ENCODE measurements around the gene CLTB.

The CLTB gene

DNA sequence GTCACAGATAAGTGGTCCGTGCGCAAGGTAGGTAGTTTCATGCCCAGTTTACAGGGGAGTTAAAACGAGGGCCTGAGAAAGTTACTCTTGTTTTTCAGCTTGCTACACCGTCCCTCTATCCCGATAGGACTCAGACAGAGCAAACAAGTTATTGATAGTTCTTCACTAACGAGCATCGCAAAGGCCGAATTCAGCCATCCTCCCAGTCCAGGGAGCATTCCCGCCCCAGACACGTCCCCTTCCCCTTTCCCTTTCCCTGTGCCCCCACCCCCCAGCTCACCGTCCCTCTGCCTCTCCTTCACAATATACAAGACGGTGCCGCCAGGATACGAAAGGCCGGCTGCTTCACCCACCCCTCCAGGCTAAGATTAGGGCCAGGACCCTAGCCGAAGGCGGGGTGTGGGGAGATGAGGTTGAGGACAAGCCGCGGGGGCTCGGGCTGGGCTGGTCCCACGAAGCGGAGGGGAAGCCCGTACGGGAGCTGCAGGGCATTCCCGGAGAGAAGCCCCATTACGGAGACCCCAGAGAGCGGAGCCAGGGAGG is 55.4 kb downstream of the CLTB start:
- no peak for DNase-seq (ENCODE audit: low read depth)
- peak overlapping the region; percentile 92 for H3K4me3 ChIP-seq (ENCODE audit: low read depth, low read length)
- TF ChIP-seq, protein P1, sequence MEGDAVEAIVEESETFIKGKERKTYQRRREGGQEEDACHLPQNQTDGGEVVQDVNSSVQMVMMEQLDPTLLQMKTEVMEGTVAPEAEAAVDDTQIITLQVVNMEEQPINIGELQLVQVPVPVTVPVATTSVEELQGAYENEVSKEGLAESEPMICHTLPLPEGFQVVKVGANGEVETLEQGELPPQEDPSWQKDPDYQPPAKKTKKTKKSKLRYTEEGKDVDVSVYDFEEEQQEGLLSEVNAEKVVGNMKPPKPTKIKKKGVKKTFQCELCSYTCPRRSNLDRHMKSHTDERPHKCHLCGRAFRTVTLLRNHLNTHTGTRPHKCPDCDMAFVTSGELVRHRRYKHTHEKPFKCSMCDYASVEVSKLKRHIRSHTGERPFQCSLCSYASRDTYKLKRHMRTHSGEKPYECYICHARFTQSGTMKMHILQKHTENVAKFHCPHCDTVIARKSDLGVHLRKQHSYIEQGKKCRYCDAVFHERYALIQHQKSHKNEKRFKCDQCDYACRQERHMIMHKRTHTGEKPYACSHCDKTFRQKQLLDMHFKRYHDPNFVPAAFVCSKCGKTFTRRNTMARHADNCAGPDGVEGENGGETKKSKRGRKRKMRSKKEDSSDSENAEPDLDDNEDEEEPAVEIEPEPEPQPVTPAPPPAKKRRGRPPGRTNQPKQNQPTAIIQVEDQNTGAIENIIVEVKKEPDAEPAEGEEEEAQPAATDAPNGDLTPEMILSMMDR (IDR thresholded peaks at IDR 0.05; ENCODE audit: low read depth, low read length, missing control alignments): no peak

DNA sequence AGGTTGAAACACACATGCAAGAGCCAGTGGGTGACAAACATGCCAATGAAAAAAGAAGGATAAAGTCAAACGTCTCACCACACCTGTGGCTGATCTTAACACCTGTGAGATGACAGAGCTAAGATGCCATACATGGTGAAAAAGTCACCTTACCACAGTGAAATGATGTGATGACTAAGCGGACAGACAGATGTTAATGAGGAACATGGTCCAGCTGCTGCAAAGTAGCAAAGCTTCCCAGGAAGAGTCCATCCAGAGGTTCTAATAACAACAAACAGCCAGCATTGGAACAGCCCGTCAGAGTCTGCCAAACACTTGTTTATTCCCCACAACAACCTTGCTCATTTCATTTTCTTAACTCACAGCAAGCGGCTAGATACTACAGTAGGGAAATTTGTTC is 56.7 kb downstream of the CLTB start:
- DNase-seq (ENCODE audit: low read depth): no peak
- TF ChIP-seq, protein P1 (IDR thresholded peaks at IDR 0.05; ENCODE audit: low read depth, low read length, missing control alignments): no peak
- H3K4me3 ChIP-seq (ENCODE audit: low read depth, low read length): no peak overlapping the region

DNA sequence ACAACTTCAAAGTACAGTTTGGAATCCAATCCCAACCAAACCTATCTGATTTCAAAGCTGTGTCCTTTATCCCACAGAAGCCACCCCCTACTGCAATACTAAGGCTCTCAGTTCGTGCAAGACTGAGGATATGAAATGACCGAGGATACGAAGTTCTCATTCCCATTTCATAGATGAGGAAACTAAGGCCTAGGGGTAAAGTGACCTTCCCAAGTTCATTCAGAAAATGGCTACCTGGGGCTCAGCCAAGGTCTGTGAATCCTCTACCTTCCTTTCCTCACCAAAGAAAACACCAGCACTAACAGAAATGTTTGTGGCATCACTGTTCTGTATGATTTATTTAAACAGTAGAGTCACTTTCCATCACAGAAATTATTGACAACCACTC is 60.2 kb downstream of the CLTB start:
- no peak overlapping the region for H3K4me3 ChIP-seq (ENCODE audit: low read depth, low read length)
- TF ChIP-seq, protein P1 (IDR thresholded peaks at IDR 0.05; ENCODE audit: low read depth, low read length, missing control alignments): no peak
- no peak for DNase-seq (ENCODE audit: low read depth)

DNA sequence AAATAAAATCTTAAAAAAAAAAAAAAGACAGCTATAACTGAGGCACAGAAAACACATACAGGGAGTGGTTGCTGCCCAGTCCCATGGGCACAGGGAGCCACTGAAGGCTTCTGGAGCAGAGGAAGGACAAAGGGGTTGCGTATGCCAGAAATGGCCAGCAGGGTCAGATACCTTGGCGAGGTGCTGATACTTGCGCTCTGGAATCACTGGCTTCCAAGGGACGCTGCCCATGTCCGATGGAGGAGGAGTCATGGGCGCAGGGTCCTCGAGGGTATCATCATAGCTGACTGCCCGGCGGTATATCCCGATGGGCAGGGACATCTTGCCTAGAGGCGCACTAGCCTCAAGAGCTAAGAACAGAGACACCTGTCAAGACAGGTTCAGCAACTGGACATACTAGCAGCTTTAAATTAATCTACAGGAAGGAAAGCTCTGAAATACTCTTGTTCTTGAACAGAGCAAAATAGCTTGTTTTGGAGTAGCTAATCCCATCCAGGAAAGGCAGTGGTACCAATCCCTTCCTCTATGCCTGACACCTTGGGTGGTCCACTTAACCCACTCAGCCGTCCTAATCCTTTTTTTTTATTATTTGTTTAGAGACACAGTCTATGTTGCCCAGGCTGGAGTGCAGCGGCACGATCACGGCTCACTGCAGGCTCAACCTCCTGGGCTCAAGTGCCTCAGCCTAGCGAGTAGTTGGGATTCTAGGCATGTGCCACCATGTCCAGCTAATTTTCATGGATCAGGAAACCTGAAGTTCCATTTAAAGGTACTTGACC is 60.8 kb downstream of the CLTB start:
- H3K4me3 ChIP-seq (ENCODE audit: low read depth, low read length): no peak overlapping the region
- TF ChIP-seq, protein P1 (IDR thresholded peaks at IDR 0.05; ENCODE audit: low read depth, low read length, missing control alignments): no peak
- DNase-seq (ENCODE audit: low read depth): no peak

DNA sequence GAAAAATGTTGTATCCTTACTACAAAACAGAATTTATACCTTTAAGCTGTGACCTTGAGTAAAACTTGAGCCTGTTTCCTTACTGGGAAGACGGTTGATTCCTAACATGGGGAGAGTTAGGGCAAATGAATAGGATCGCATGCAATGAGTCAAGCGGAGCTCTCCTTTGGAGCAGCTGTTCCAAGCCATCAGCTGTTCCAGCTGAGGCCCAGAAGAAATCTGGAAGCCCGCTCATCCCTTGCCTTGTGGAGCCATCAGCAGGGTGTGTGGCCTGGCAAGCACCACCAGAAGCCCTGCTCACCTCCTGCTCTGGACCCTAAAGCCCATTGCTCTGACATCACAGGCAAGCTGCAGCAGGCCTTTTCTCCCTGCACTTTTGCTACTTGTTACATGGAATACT is 62.8 kb downstream of the CLTB start:
- H3K4me3 ChIP-seq (ENCODE audit: low read depth, low read length): no peak overlapping the region
- DNase-seq (ENCODE audit: low read depth): no peak
- TF ChIP-seq, protein P1 (IDR thresholded peaks at IDR 0.05; ENCODE audit: low read depth, low read length, missing control alignments): no peak

DNA sequence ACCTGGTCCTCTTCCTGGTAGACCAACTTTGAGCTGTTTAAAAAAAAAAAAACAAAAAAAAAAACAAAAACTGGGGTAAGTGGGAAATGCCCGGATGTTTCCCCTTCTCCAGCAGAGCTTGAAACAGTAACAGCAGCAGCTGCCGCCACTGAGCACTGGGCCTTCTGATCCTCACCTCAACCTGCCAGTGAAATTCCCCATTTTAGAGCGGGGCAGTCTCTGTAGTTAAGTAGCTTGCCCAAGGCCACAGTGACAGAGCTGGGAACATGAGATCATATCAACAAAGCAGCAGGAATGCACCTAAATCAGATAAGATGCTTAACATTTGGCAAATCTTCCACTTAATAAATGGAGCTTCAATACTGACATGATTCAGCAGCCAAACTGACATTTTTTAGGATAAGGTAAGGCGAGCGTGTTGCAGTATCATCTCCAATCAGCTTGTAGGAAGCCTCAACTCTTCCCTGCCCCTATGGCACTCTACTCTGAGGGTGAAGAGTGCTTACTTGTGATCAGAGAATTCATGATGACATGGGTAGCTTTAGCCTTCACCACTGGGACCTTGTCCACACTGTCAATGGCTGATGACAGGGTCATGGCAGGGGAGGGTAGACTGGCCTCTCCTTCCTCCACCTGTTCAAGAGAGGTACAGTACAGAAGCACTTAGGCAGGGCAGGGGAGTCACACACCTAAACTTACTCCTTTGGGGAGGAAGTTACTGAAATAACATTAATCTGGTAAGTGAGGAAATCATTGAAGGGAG is 64.0 kb downstream of the CLTB start:
- no peak for DNase-seq (ENCODE audit: low read depth)
- no peak overlapping the region for H3K4me3 ChIP-seq (ENCODE audit: low read depth, low read length)
- TF ChIP-seq, protein P1 (IDR thresholded peaks at IDR 0.05; ENCODE audit: low read depth, low read length, missing control alignments): no peak

Measured in GM12864 (cell line).